ENCODE results near the gene ASCL2. TPM values are rescaled to one million over a fixed set of nuclear protein-coding genes. Genes with fewer than 3 reads are reported as not detected.

ASCL2 gene
- total RNA-seq, 3 donors from 2014 or later = 0.96 to 4.8 (median 3.3) TPM

- peaks cover 0 to 13% of the 10 kb centered on the region in 2 donors for H3K4me1 ChIP-seq
- peak overlapping the region; percentile 68 to 83 for H3K27ac ChIP-seq
- H3K36me3 ChIP-seq = no peaks in the 10 kb centered on the region
- DNase-seq (ENCODE audit: low spot score in 2 of 2) = no peak
- no peaks in the 10 kb centered on the region for H3K27me3 ChIP-seq
- intact Hi-C loops (cut with DNase I; ENCODE audit: low total_unique reads) = no loop called here
- no peak overlapping the region for H3K4me3 ChIP-seq
- no peak for TF ChIP-seq CTCF (IDR thresholded peaks at IDR 0.05)
- TF ChIP-seq POLR2A (IDR thresholded peaks at IDR 0.05) = no peak
- TF ChIP-seq POLR2AphosphoS5 (IDR thresholded peaks at IDR 0.05) = no peak
- H3K9me3 ChIP-seq = peaks cover 0 to 3% of the 10 kb centered on the region in 2 donors
Measured at GRCh38 chr11:2314136-2314524, 43.7 kb upstream of the ASCL2 start.

- TF ChIP-seq POLR2AphosphoS5 (IDR thresholded peaks at IDR 0.05) = no peak
- TF ChIP-seq CTCF (IDR thresholded peaks at IDR 0.05) = no peak
- TF ChIP-seq POLR2A (IDR thresholded peaks at IDR 0.05) = no peak
- H3K27ac ChIP-seq = no peak overlapping the region
- H3K4me1 ChIP-seq = peaks cover 0 to 13% of the 10 kb centered on the region in 2 donors
- intact Hi-C loops (cut with DNase I; ENCODE audit: low total_unique reads) = no loop called here
- no peak overlapping the region for H3K4me3 ChIP-seq
- H3K27me3 ChIP-seq = no peaks in the 10 kb centered on the region
- no peaks in the 10 kb centered on the region for H3K36me3 ChIP-seq
- peaks cover 0 to 3% of the 10 kb centered on the region in 2 donors for H3K9me3 ChIP-seq
- DNase-seq (ENCODE audit: low spot score in 2 of 2) = no peak
Measured at GRCh38 chr11:2313051-2313951, 42.9 kb upstream of the ASCL2 start.

- TF ChIP-seq CTCF (IDR thresholded peaks at IDR 0.05) = no peak
- no peak for TF ChIP-seq POLR2AphosphoS5 (IDR thresholded peaks at IDR 0.05)
- no peak for TF ChIP-seq POLR2A (IDR thresholded peaks at IDR 0.05)
- H3K4me1 ChIP-seq = peaks cover 0 to 13% of the 10 kb centered on the region in 2 donors
- no peak for DNase-seq (ENCODE audit: low spot score in 2 of 2)
- peaks cover 0 to 1% of the 10 kb centered on the region in 2 donors for H3K9me3 ChIP-seq
- peak overlapping the region; percentile 46 to 78 for H3K27ac ChIP-seq
- intact Hi-C loops (cut with DNase I; ENCODE audit: low total_unique reads) = no loop called here
- H3K27me3 ChIP-seq = no peaks in the 10 kb centered on the region
- H3K4me3 ChIP-seq = no peak overlapping the region
- H3K36me3 ChIP-seq = no peaks in the 10 kb centered on the region
Measured at GRCh38 chr11:2312232-2313042, 42.0 kb upstream of the ASCL2 start.

GRCh38 chr11:2311353-2312133 lies 41.2 kb upstream of the ASCL2 start:
- no peak overlapping the region for H3K4me3 ChIP-seq
- intact Hi-C loops (cut with DNase I; ENCODE audit: low total_unique reads) = no loop called here
- no peaks in the 10 kb centered on the region for H3K27me3 ChIP-seq
- H3K27ac ChIP-seq = peak overlapping the region; percentile 46 to 78
- no peak for TF ChIP-seq CTCF (IDR thresholded peaks at IDR 0.05)
- TF ChIP-seq POLR2AphosphoS5 (IDR thresholded peaks at IDR 0.05) = no peak
- no peak for TF ChIP-seq POLR2A (IDR thresholded peaks at IDR 0.05)
- DNase-seq (ENCODE audit: low spot score in 2 of 2) = no peak
- H3K4me1 ChIP-seq = peaks cover 0 to 17% of the 10 kb centered on the region in 2 donors
- H3K9me3 ChIP-seq = no peaks in the 10 kb centered on the region
- no peaks in the 10 kb centered on the region for H3K36me3 ChIP-seq
